ENCODE measurements around the gene NDUFAF2.
A peak's percentile ranks its signal among the peaks of the same experiment; 100 is the strongest.
"Not testable (repeated sequence)": the region's sequence is repeated elsewhere in the genome, so short reads cannot be mapped to it uniquely, and the experiment has no call there.

NDUFAF2 gene

GRCh38 chr5:60944904-60945812, at the start of gene NDUFAF2, which contains the start of gene ERCC8:
Gene NDUFAF2 (plus strand): TSS chr5:60945205. CDS start chr5:60945256, 51 bp downstream.
Gene ERCC8 (minus strand): TSS chr5:60945070. CDS start chr5:60945008, 62 bp downstream.
- peak; percentile 93 for DNase-seq

DNA sequence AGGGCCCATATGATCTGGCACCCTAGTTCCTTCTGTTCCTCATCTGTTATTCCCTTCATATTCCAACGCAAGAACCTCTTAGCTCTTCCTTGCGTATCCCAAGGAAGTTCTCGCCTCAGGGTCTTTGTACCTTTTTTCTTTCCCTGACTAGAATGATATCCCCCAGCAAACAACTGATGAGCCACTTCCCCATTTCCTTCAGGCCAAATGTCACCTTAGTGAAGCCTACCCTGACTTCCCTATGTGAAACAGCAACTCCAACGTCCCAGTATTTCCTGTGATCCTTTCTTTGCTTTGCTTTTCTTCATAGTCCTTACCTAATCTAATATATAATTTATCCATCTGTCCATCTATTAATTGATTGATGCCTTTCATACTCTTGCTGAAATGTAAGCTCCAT, 48.0 kb upstream of the NDUFAF2 start:
- no peak for DNase-seq

DNA sequence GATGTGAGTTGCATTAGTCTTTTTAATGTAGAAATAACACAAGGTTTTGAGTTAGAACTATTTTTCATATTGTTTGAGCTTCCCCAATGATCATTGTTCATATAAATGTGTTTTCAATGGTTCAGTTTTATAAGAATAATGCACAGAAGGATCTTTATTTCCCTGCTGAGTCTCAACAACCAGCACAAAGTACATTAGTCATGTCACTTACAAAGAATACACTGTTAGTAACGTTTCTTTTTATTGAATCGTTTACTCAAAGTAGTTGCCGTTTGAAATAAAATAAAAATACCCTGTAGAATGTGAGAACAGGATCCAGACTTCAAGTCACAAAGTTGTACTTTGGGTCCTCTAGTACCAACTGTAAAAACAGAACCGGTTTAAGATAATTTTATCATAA, 41.6 kb upstream of the NDUFAF2 start:
- no peak for DNase-seq

DNA sequence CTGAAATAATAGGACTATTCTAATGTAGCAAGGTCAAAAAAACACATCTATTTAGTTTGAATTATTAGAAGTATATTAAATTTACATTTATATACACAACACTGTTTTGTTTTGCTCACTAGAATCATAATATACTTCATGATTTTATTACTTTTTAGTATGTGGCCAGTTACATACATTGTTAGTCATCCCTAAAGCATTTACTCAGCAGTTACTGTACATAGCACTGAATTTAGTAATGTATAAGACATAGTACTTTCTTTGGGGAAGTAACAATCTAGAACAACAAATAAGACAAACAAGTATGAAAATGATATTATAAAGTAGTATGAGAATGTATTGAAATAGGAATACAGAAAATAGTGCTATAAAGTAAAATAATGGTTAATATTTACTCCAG, 28.4 kb upstream of the NDUFAF2 start:
- DNase-seq, result no peak

- DNase-seq, result no peak
Observed at GRCh38 chr5:60918466-60918865, 26.5 kb upstream of the NDUFAF2 start.

DNA sequence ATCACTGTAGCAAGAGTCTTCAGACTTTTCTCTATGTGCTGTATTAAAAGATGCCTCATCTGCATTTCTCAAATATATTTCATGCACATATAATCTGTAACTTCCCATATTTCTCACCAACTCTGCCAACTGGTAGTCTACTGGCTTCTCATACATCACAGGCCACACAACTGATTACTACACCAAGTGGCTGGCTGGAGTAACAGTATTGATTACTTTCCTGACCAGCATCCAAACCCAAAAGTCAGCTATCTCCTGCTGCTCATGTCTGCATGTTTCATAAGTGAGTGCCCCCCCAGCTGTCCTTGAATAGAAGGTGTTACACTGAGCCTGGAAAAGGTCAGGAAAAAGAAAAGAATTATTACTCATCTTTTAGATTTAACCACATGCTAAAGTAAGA, 17.6 kb upstream of the NDUFAF2 start:
- DNase-seq, result no peak

- DNase-seq, result no peak
Observed at GRCh38 chr5:60929024-60929423, 16.0 kb upstream of the NDUFAF2 start.

DNA sequence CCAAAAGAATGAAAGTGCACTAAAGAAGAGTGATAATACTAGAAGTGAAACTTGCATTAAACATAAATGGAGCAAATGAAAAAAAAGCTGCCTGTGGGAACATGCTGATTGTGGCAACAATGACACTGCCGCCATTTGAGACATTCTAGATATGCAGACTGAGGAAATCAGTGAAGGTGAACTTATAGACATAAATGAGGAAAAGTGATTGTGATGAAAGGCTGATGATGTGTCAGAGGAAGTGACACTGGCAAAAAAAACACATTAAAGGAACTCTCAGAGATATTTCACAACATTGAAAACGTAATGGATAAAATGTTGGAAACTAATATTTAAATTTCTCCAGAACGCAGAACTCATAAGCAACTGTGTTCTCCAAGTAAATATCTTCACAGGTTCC, 1.4 kb upstream of the NDUFAF2 start:
- no peak for DNase-seq

GRCh38 chr5:60945813-60946187, 795 bp downstream of the NDUFAF2 start:
- peak; percentile 63 for DNase-seq

DNA sequence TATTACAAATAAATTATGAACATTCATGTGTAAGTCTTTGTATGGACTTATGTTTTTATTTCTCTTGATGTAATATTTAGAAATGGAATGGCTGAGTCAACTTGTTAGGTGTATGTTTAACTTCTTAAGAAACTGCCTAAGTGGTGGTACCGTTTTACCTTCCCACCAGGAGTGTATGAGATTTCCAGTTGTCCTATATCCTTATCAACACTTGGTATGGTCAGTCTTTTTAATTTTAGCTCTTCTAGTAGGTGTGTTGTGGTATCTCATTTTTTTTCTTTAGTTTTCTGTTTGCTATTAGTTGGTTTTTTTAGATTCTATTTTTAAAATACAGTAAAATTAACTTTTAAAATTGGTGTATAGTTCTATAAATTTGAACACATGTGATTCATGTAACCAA, 3.7 kb downstream of the NDUFAF2 start:
- DNase-seq, result no peak

DNA sequence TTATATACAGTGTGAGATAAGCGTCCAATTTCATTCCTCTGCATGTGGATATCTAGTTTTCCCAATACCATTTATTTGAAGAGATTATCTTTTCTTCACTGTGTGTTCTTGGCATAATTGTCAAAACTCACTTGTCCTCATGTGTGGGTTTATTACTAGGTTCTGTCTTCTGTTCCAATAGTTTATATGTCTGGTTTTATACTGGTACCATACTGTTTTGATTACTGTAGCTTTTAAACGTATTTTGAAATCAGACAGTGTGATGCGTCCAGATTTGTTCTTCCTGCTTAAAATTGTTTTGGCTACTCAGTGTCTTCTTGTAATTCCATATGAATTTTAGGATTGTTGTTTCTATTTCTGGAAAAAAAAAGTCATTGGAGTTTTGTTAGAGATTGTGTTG, 10.2 kb downstream of the NDUFAF2 start:
- DNase-seq, result no peak

DNA sequence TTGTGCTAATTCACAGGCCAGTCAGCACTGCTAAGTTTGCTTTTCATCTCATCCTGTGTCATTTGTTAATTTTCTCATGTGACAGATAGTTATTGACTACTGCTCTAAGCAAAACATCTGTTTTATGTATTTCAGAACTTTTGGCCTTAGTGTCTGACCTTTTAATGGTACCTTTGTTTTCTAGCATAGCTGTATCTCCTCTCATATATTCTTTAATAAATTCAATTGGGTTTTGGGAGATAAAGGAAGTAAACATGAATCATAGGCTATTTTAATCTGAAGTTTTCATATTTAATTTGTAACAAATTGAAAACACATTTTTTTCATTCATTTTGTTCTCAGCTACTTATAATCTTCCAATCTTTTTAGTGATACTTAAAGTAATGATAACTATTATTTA, 13.1 kb downstream of the NDUFAF2 start:
- no peak for DNase-seq

DNA sequence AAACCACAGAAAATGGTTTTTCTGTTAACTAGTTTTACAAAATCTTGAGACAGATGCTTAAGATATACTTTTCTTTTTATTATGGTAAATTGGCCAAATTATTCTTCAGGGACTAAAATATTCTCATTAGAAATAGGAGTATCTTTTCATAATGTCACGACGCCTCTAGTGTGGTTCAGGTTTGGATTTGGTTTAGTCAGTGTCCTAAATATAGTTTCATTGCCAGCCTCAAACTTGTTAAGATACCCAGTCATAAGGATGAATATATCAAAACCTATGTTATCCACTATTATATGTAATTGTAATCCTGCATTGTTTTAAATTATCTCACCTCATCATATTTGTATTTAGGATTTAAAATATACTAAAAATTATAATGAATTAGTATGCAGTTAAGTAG, 13.7 kb downstream of the NDUFAF2 start:
- no peak for DNase-seq

GRCh38 chr5:60959156-60959555, 14.2 kb downstream of the NDUFAF2 start:
- peak; percentile 0 for DNase-seq

- DNase-seq, result no peak
Observed at GRCh38 chr5:60960591-60960990, 15.6 kb downstream of the NDUFAF2 start.

GRCh38 chr5:60961685-60962084, 16.7 kb downstream of the NDUFAF2 start:
- DNase-seq, result no peak

- DNase-seq, result no peak
Observed at GRCh38 chr5:60972231-60972630, 27.2 kb downstream of the NDUFAF2 start.

DNA sequence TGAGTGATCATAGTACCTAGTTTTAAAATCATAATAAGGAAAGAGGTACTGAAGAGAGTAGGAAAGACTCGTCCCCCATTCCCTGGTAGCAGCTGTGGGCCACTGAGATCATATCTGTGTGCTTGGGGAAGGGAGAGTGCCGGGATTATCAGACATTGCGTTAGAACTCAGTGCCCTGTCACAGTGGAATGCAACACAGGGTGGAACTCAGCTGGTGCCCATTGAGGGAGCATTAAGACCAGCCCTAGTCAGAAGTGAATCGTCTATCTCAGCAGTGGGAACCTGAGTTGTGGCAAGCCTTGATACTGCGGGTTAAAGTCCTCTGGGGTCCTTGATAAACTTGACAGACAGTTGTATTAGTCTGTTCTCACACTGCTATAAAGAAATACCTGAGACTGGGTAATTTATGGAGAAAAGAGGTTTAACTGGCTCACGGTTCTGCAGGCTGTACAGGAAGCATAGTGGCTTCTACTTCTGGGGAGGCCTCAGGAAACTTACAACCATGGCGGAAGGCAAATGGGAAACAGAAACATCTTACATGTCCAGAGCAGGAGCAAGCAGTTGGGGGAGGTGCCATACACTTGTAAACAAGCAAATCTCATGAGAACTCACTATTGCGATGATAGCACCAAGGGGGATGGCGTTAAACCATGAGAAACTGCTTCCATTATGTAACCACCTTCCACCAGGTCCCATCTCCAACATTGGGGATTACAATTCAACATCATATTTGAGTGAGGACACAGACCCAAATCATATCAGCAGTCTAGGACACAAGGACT, 33.1 kb downstream of the NDUFAF2 start:
- DNase-seq, result no peak

- DNase-seq, result no peak
Observed at GRCh38 chr5:60978968-60979367, 34.0 kb downstream of the NDUFAF2 start.

DNA sequence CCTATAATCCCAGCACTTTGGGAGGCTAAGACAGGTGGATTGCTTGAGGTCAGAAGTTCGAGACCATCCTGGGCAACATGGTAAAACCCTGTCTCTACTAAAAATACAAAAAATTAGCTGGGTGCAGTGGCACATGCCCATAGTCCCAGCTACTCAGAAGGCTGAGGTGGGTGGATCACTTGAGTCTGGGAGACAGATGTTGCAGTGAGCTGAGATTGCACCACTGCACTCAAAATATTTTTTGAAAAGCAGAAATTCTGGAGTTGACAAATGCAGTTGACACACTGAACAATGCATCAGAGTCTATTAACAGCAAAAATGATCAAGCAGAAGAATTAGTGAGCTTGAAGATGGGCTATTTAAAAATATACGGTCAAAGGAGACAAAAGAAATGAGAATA, 35.5 kb downstream of the NDUFAF2 start:
- DNase-seq, result no peak

GRCh38 chr5:60982127-60982526, 37.1 kb downstream of the NDUFAF2 start:
- not testable (repeated sequence) for DNase-seq

GRCh38 chr5:60989790-60990189, 44.8 kb downstream of the NDUFAF2 start:
- DNase-seq, result no peak

GRCh38 chr5:60992871-60993270, 47.9 kb downstream of the NDUFAF2 start:
- DNase-seq, result no peak

- no peak for DNase-seq
Observed at GRCh38 chr5:60993425-60993824, 48.4 kb downstream of the NDUFAF2 start.

Measured in NCI-H82 (cell line).